ENCODE data around the gene AGAP1.

Gene AGAP1

GRCh38 chr2:235551965-235552364 lies 58.1 kb downstream of the AGAP1 start:
- TF ChIP-seq CTCF (IDR thresholded peaks at IDR 0.05), result no peak
- DNase-seq (ENCODE audit: low spot score), result no peak
- Histone ChIP-seq H3K27ac (no peak overlapping the region), H3K4me3 (no peak overlapping the region)

GRCh38 chr2:235552671-235553070 lies 58.8 kb downstream of the AGAP1 start:
- no peak overlapping the region for H3K4me3 ChIP-seq
- no peak for TF ChIP-seq CTCF (IDR thresholded peaks at IDR 0.05)
- DNase-seq (ENCODE audit: low spot score), result no peak
- H3K27ac ChIP-seq, result no peak overlapping the region

GRCh38 chr2:235553291-235553690 lies 59.4 kb downstream of the AGAP1 start:
- H3K27ac ChIP-seq, result no peak overlapping the region
- no peak overlapping the region for H3K4me3 ChIP-seq
- TF ChIP-seq CTCF (IDR thresholded peaks at IDR 0.05), result no peak
- no peak for DNase-seq (ENCODE audit: low spot score)

GRCh38 chr2:235553696-235554100 lies 59.9 kb downstream of the AGAP1 start:
- no peak overlapping the region for H3K4me3 ChIP-seq
- TF ChIP-seq CTCF (IDR thresholded peaks at IDR 0.05), result no peak
- no peak overlapping the region for H3K27ac ChIP-seq
- DNase-seq (ENCODE audit: low spot score), result no peak

GRCh38 chr2:235554385-235554784 lies 60.5 kb downstream of the AGAP1 start:
- TF ChIP-seq CTCF (IDR thresholded peaks at IDR 0.05), result no peak
- DNase-seq (ENCODE audit: low spot score), result no peak
- Histone ChIP-seq H3K27ac (no peak overlapping the region), H3K4me3 (no peak overlapping the region)

- TF ChIP-seq CTCF (IDR thresholded peaks at IDR 0.05), result no peak
- no peak for DNase-seq (ENCODE audit: low spot score)
- H3K4me3 ChIP-seq, result no peak overlapping the region
- no peak overlapping the region for H3K27ac ChIP-seq
Observed at GRCh38 chr2:235554936-235555335, 61.1 kb downstream of the AGAP1 start.

GRCh38 chr2:235555371-235555770 lies 61.5 kb downstream of the AGAP1 start:
- TF ChIP-seq CTCF (IDR thresholded peaks at IDR 0.05), result no peak
- DNase-seq (ENCODE audit: low spot score), result no peak
- no peak overlapping the region for H3K27ac ChIP-seq
- H3K4me3 ChIP-seq, result no peak overlapping the region
